ENCODE results near the gene MACROH2A1.

Gene MACROH2A1

DNA sequence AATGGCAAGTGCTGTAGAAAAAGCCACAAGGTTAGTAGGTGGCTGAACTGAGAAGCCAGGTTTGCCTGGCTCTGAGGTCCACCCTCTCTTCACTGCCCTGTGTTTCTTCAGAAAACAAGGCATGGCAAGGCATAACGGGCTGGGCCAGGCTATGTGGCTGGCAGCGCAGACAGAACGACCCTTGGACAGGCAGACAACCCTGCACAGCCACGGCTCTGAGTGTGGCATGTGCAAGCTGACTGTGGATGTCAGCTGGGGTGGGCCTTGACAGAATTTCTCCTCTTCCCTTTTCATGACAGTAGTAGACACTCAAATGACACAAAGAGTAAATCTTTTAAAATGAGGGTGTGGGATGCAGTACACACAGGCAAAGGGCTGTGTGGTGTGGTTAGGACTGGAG is 81.7 kb downstream of the MACROH2A1 start:
- no peaks in the 10 kb centered on the region for H3K36me3 ChIP-seq (replicated peaks; ENCODE audit: low read depth, low read length)
- no peak overlapping the region for H3K4me3 ChIP-seq (ENCODE audit: low read length)
- no peaks in the 10 kb centered on the region for H3K79me2 ChIP-seq (ENCODE audit: low read length)
- H3K4me2 ChIP-seq (ENCODE audit: low read length): no peak overlapping the region
- H3K27ac ChIP-seq (ENCODE audit: low read length): no peak overlapping the region
- no peaks in the 10 kb centered on the region for H3K9me3 ChIP-seq (ENCODE audit: insufficient read depth, low read length)
- H3K4me1 ChIP-seq (ENCODE audit: low read length): no peaks in the 10 kb centered on the region
- no peak overlapping the region for H2AFZ ChIP-seq (ENCODE audit: low read depth, low read length)
- H3K27me3 ChIP-seq (ENCODE audit: low read depth, low read length): no peaks in the 10 kb centered on the region
- TF ChIP-seq EZH2phosphoT487 (IDR thresholded peaks at IDR 0.05; ENCODE audit: low read depth): no peak
- TF ChIP-seq, protein P1, sequence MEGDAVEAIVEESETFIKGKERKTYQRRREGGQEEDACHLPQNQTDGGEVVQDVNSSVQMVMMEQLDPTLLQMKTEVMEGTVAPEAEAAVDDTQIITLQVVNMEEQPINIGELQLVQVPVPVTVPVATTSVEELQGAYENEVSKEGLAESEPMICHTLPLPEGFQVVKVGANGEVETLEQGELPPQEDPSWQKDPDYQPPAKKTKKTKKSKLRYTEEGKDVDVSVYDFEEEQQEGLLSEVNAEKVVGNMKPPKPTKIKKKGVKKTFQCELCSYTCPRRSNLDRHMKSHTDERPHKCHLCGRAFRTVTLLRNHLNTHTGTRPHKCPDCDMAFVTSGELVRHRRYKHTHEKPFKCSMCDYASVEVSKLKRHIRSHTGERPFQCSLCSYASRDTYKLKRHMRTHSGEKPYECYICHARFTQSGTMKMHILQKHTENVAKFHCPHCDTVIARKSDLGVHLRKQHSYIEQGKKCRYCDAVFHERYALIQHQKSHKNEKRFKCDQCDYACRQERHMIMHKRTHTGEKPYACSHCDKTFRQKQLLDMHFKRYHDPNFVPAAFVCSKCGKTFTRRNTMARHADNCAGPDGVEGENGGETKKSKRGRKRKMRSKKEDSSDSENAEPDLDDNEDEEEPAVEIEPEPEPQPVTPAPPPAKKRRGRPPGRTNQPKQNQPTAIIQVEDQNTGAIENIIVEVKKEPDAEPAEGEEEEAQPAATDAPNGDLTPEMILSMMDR (IDR thresholded peaks at IDR 0.05; ENCODE audit: low read depth, low read length): no peak
- no peak overlapping the region for H3K9ac ChIP-seq (ENCODE audit: low read length)
- no peaks in the 10 kb centered on the region for H4K20me1 ChIP-seq (ENCODE audit: insufficient read depth, low read length)

- H3K27me3 ChIP-seq (ENCODE audit: low read depth, low read length): no peaks in the 10 kb centered on the region
- no peaks in the 10 kb centered on the region for H3K36me3 ChIP-seq (replicated peaks; ENCODE audit: low read depth, low read length)
- H3K4me1 ChIP-seq (ENCODE audit: low read length): no peaks in the 10 kb centered on the region
- H4K20me1 ChIP-seq (ENCODE audit: insufficient read depth, low read length): no peaks in the 10 kb centered on the region
- no peak overlapping the region for H3K4me2 ChIP-seq (ENCODE audit: low read length)
- no peak for TF ChIP-seq EZH2phosphoT487 (IDR thresholded peaks at IDR 0.05; ENCODE audit: low read depth)
- TF ChIP-seq, protein P1 (IDR thresholded peaks at IDR 0.05; ENCODE audit: low read depth, low read length): no peak
- H3K27ac ChIP-seq (ENCODE audit: low read length): no peak overlapping the region
- H3K4me3 ChIP-seq (ENCODE audit: low read length): no peak overlapping the region
- H3K9ac ChIP-seq (ENCODE audit: low read length): no peak overlapping the region
- no peaks in the 10 kb centered on the region for H3K9me3 ChIP-seq (ENCODE audit: insufficient read depth, low read length)
- no peaks in the 10 kb centered on the region for H3K79me2 ChIP-seq (ENCODE audit: low read length)
- no peak overlapping the region for H2AFZ ChIP-seq (ENCODE audit: low read depth, low read length)
Measured at GRCh38 chr5:135315386-135315785, 83.6 kb downstream of the MACROH2A1 start.

DNA sequence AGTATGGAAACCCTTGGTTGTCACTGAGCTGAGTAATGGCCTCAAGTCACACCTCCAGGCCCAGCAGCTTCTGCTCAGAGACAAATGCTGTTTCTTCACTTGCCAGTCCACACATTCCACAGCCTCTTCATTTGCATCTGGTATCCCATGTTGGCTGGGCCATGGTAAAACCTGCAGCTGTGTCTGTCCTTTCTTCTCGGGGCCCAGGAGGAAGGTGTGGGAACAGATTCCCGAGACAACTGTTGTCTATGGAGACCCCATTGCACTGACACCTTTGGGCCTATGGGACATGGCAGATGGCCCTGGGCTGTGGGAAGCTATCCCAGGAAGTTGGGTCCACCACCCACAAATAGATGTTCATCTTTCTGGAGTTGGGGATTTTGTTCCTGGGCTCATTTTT is 85.1 kb downstream of the MACROH2A1 start:
- H3K9ac ChIP-seq (ENCODE audit: low read length): no peak overlapping the region
- H3K4me2 ChIP-seq (ENCODE audit: low read length): no peak overlapping the region
- no peaks in the 10 kb centered on the region for H4K20me1 ChIP-seq (ENCODE audit: insufficient read depth, low read length)
- H3K79me2 ChIP-seq (ENCODE audit: low read length): no peaks in the 10 kb centered on the region
- no peaks in the 10 kb centered on the region for H3K4me1 ChIP-seq (ENCODE audit: low read length)
- H3K4me3 ChIP-seq (ENCODE audit: low read length): no peak overlapping the region
- H3K9me3 ChIP-seq (ENCODE audit: insufficient read depth, low read length): no peaks in the 10 kb centered on the region
- no peak overlapping the region for H2AFZ ChIP-seq (ENCODE audit: low read depth, low read length)
- no peaks in the 10 kb centered on the region for H3K27me3 ChIP-seq (ENCODE audit: low read depth, low read length)
- H3K36me3 ChIP-seq (replicated peaks; ENCODE audit: low read depth, low read length): no peaks in the 10 kb centered on the region
- H3K27ac ChIP-seq (ENCODE audit: low read length): no peak overlapping the region
- TF ChIP-seq, protein P1 (IDR thresholded peaks at IDR 0.05; ENCODE audit: low read depth, low read length): no peak
- no peak for TF ChIP-seq EZH2phosphoT487 (IDR thresholded peaks at IDR 0.05; ENCODE audit: low read depth)

- no peak overlapping the region for H3K4me2 ChIP-seq (ENCODE audit: low read length)
- no peaks in the 10 kb centered on the region for H3K27me3 ChIP-seq (ENCODE audit: low read depth, low read length)
- H3K9ac ChIP-seq (ENCODE audit: low read length): no peak overlapping the region
- no peak overlapping the region for H3K27ac ChIP-seq (ENCODE audit: low read length)
- no peak overlapping the region for H3K4me3 ChIP-seq (ENCODE audit: low read length)
- H3K79me2 ChIP-seq (ENCODE audit: low read length): no peaks in the 10 kb centered on the region
- H3K4me1 ChIP-seq (ENCODE audit: low read length): no peaks in the 10 kb centered on the region
- no peaks in the 10 kb centered on the region for H3K9me3 ChIP-seq (ENCODE audit: insufficient read depth, low read length)
- no peak overlapping the region for H2AFZ ChIP-seq (ENCODE audit: low read depth, low read length)
- H4K20me1 ChIP-seq (ENCODE audit: insufficient read depth, low read length): no peaks in the 10 kb centered on the region
- H3K36me3 ChIP-seq (replicated peaks; ENCODE audit: low read depth, low read length): no peaks in the 10 kb centered on the region
- no peak for TF ChIP-seq EZH2phosphoT487 (IDR thresholded peaks at IDR 0.05; ENCODE audit: low read depth)
- TF ChIP-seq, protein P1 (IDR thresholded peaks at IDR 0.05; ENCODE audit: low read depth, low read length): no peak
Measured at GRCh38 chr5:135313405-135313804, 85.6 kb downstream of the MACROH2A1 start.

Data from OCI-LY3 (cell line).